HepG2 (cell line): ENCODE measurements around the gene CDK8.

ENCODE experiments used
- EP300 ChIP-seq, 3 experiments: sonication (generic) in 1 of 3; formaldehyde crosslinking in 1 of 3; IDR thresholded peaks; 2 replicates each; pipeline versions ENCODE4 v1.5.1 to v1.6.1; 2011 to 2020; ENCODE audit warnings: low read depth in 2 of 3, low read length in 2 of 3, borderline replicate concordance in 1 of 3, improper control_type of control experiment in 1 of 3, mild to moderate bottlenecking in 1 of 3, missing genetic modification reagents in 1 of 3, moderate library complexity in 1 of 3
- HMG20A ChIP-seq: IDR thresholded peaks from 2 replicates; pipeline ENCODE4 v1.6.1; 2016; ENCODE audit warnings: borderline replicate concordance
- KDM3A ChIP-seq: IDR thresholded peaks from 2 replicates; pipeline ENCODE4 v1.6.1; 2018; ENCODE audit warnings: low read depth, missing compliant biosample characterization
- MTA3 ChIP-seq: sonication (generic); formaldehyde crosslinking; IDR thresholded peaks from 2 replicates; pipeline ENCODE4 v1.4.0; 2020; ENCODE audit warnings: missing genetic modification reagents
- POLR2AphosphoS5 ChIP-seq: IDR thresholded peaks from 2 replicates; pipeline ENCODE4 v1.6.1; 2012; ENCODE audit warnings: low read depth, low read length
- SALL2 ChIP-seq: sonication (generic); formaldehyde crosslinking; IDR thresholded peaks from 2 replicates; pipeline ENCODE4 v1.8.1; 2023; ENCODE audit warnings: mild to moderate bottlenecking, missing genetic modification reagents, inconsistent platforms
- SIN3A ChIP-seq: IDR thresholded peaks from 2 replicates; pipeline ENCODE4 v1.6.1; 2011; ENCODE audit warnings: low read depth, mild to moderate bottlenecking, control low read depth, low read length, borderline replicate concordance
- SKI ChIP-seq: fragments of 450-650 bp; IDR thresholded peaks from one replicate; pipeline ENCODE4 v1.6.1; 2018; ENCODE audit warnings: mild to moderate bottlenecking; ENCODE audit not compliant: partially characterized antibody
- ZNF350 ChIP-seq: sonication (generic); formaldehyde crosslinking; IDR thresholded peaks from 2 replicates; pipeline ENCODE4 v1.4.0; 2020; ENCODE audit warnings: mild to moderate bottlenecking, low read depth, missing genetic modification reagents, borderline replicate concordance
- ZNF501 ChIP-seq: sonication (generic); formaldehyde crosslinking; IDR thresholded peaks from 2 replicates; pipeline ENCODE4 v1.5.1; 2020; ENCODE audit warnings: mild to moderate bottlenecking, moderate library complexity, missing genetic modification reagents
- TF ChIP-seq, protein P1 (sequence below): sonication (generic); formaldehyde crosslinking; IDR thresholded peaks from 2 replicates; pipeline ENCODE4 v1.4.0; 2020; ENCODE audit warnings: missing genetic modification reagents
- TF ChIP-seq, protein P2 (sequence below): sonication (generic); formaldehyde crosslinking; IDR thresholded peaks from 2 replicates; pipeline ENCODE4 v1.5.0; 2020; ENCODE audit warnings: missing genetic modification reagents

DNA sequence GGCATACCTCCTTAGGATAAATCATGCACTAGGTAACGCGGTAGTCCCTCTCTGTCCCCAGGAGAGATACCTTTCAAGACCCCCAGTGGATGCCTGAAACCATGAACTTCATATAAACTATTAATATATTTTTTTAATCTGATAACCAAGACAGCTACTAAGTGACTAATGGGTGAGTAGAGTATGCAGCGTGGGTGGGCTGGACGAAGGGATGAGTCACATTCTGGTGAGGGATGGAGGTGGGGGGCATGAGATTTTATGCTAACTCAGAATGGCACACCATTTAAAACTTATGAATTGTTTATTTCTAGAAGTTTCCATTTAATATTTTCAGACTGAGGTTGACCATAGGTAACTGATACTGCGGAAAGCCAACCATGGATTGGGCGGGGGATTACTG, 46.2 kb downstream of the CDK8 start:
- TF ChIP-seq, protein P1, sequence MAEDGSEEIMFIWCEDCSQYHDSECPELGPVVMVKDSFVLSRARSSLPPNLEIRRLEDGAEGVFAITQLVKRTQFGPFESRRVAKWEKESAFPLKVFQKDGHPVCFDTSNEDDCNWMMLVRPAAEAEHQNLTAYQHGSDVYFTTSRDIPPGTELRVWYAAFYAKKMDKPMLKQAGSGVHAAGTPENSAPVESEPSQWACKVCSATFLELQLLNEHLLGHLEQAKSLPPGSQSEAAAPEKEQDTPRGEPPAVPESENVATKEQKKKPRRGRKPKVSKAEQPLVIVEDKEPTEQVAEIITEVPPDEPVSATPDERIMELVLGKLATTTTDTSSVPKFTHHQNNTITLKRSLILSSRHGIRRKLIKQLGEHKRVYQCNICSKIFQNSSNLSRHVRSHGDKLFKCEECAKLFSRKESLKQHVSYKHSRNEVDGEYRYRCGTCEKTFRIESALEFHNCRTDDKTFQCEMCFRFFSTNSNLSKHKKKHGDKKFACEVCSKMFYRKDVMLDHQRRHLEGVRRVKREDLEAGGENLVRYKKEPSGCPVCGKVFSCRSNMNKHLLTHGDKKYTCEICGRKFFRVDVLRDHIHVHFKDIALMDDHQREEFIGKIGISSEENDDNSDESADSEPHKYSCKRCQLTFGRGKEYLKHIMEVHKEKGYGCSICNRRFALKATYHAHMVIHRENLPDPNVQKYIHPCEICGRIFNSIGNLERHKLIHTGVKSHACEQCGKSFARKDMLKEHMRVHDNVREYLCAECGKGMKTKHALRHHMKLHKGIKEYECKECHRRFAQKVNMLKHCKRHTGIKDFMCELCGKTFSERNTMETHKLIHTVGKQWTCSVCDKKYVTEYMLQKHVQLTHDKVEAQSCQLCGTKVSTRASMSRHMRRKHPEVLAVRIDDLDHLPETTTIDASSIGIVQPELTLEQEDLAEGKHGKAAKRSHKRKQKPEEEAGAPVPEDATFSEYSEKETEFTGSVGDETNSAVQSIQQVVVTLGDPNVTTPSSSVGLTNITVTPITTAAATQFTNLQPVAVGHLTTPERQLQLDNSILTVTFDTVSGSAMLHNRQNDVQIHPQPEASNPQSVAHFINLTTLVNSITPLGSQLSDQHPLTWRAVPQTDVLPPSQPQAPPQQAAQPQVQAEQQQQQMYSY (CRISPR knock-in tag), result no peak
- TF ChIP-seq SALL2 (CRISPR knock-in tag) (no peak), HMG20A (CRISPR knock-in tag) (no peak), MTA3 (CRISPR knock-in tag) (no peak), SIN3A (no peak), ZNF501 (CRISPR knock-in tag) (no peak), KDM3A (no peak), EP300 (IDR thresholded peaks at IDR 0.05; ENCODE audit: low read depth in 2 of 2, low read length in 2 of 2) (no peak), EP300 (CRISPR knock-in tag; IDR thresholded peaks at IDR 0.05; ENCODE audit: borderline replicate concordance) (no peak), ZNF350 (CRISPR knock-in tag) (no peak), SKI (no peak), POLR2AphosphoS5 (no peak)
- TF ChIP-seq, protein P2, sequence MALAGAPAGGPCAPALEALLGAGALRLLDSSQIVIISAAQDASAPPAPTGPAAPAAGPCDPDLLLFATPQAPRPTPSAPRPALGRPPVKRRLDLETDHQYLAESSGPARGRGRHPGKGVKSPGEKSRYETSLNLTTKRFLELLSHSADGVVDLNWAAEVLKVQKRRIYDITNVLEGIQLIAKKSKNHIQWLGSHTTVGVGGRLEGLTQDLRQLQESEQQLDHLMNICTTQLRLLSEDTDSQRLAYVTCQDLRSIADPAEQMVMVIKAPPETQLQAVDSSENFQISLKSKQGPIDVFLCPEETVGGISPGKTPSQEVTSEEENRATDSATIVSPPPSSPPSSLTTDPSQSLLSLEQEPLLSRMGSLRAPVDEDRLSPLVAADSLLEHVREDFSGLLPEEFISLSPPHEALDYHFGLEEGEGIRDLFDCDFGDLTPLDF (CRISPR knock-in tag), result no peak
